Measurements from ENCODE around the gene TMEM132D. TPM values are rescaled to one million over a fixed set of nuclear protein-coding genes. Genes with fewer than 3 reads are reported as not detected.

TMEM132D gene
- total RNA-seq, 1 donor from 2014 or later: 1.1 TPM

- Histone ChIP-seq H3K9ac (no peak overlapping the region), H4K20me1 (ENCODE audit: low read depth) (no peaks in the 10 kb centered on the region), H3F3A (ENCODE audit: low read depth) (peaks cover 9% of the 10 kb centered on the region), H3K4me2 (peak overlapping the region; percentile 50), H3K79me2 (ENCODE audit: low read depth) (no peaks in the 10 kb centered on the region), H3K27me3 (no peaks in the 10 kb centered on the region), H3K9me3 (ENCODE audit: low read depth) (no peaks in the 10 kb centered on the region), H2AFZ (replicated peaks) (peak overlapping the region; percentile 60), H3K27ac (peak overlapping the region; percentile 75), H3K4me1 (peaks cover 21% of the 10 kb centered on the region), H3K4me3 (no peak overlapping the region), H3K36me3 (no peaks in the 10 kb centered on the region)
- TF ChIP-seq CTCF (IDR thresholded peaks at IDR 0.05) (no peak), EZH2phosphoT487 (IDR thresholded peaks at IDR 0.05) (no peak), EZH2 (IDR thresholded peaks at IDR 0.05) (no peak)
- Mint-ChIP-seq H3K36me3 (no peaks in the 10 kb centered on the region), H3K27ac (peak overlapping the region; percentile 95), H3K4me1 (peaks cover 38% of the 10 kb centered on the region), H3K9me3 (peaks cover 5% of the 10 kb centered on the region), H3K4me3 (peak overlapping the region; percentile 62), H3K27me3 (ENCODE audit: insufficient read depth, low read depth) (peaks cover 3% of the 10 kb centered on the region)
- DNase-seq (ENCODE audit: low spot score): peak; percentile 45
Observed at GRCh38 chr12:129378496-129378895, 525.3 kb downstream of the TMEM132D start.

- Histone ChIP-seq H4K20me1 (ENCODE audit: low read depth) (no peaks in the 10 kb centered on the region), H3K4me1 (peaks cover 9% of the 10 kb centered on the region), H3K27me3 (no peaks in the 10 kb centered on the region), H3K4me2 (no peak overlapping the region), H3K4me3 (no peak overlapping the region), H3K27ac (no peak overlapping the region), H3K9me3 (ENCODE audit: low read depth) (no peaks in the 10 kb centered on the region), H3K79me2 (ENCODE audit: low read depth) (no peaks in the 10 kb centered on the region), H3K36me3 (no peaks in the 10 kb centered on the region), H3K9ac (no peak overlapping the region), H3F3A (ENCODE audit: low read depth) (peaks cover 9% of the 10 kb centered on the region), H2AFZ (replicated peaks) (no peak overlapping the region)
- DNase-seq (ENCODE audit: low spot score): no peak
- Mint-ChIP-seq H3K9me3 (peaks cover 5% of the 10 kb centered on the region), H3K4me1 (peaks cover 13% of the 10 kb centered on the region), H3K36me3 (no peaks in the 10 kb centered on the region), H3K4me3 (no peak overlapping the region), H3K27me3 (ENCODE audit: insufficient read depth, low read depth) (peaks cover 1% of the 10 kb centered on the region), H3K27ac (no peak overlapping the region)
- TF ChIP-seq CTCF (IDR thresholded peaks at IDR 0.05) (no peak), EZH2 (IDR thresholded peaks at IDR 0.05) (no peak), EZH2phosphoT487 (IDR thresholded peaks at IDR 0.05) (no peak)
Observed at GRCh38 chr12:129373746-129374145, 530.1 kb downstream of the TMEM132D start.

GRCh38 chr12:129372876-129373275, 530.9 kb downstream of the TMEM132D start:
- Histone ChIP-seq H3K36me3 (no peaks in the 10 kb centered on the region), H3K9ac (no peak overlapping the region), H4K20me1 (ENCODE audit: low read depth) (no peaks in the 10 kb centered on the region), H2AFZ (replicated peaks) (no peak overlapping the region), H3K4me3 (no peak overlapping the region), H3K79me2 (ENCODE audit: low read depth) (no peaks in the 10 kb centered on the region), H3F3A (ENCODE audit: low read depth) (no peaks in the 10 kb centered on the region), H3K9me3 (ENCODE audit: low read depth) (no peaks in the 10 kb centered on the region), H3K4me1 (no peaks in the 10 kb centered on the region), H3K27ac (no peak overlapping the region), H3K27me3 (no peaks in the 10 kb centered on the region), H3K4me2 (no peak overlapping the region)
- Mint-ChIP-seq H3K36me3 (no peaks in the 10 kb centered on the region), H3K27me3 (ENCODE audit: insufficient read depth, low read depth) (no peaks in the 10 kb centered on the region), H3K9me3 (peaks cover 5% of the 10 kb centered on the region), H3K4me1 (peaks cover 4% of the 10 kb centered on the region), H3K4me3 (no peak overlapping the region), H3K27ac (no peak overlapping the region)
- TF ChIP-seq CTCF (IDR thresholded peaks at IDR 0.05): no peak
- no peak for TF ChIP-seq EZH2 (IDR thresholded peaks at IDR 0.05)
- no peak for TF ChIP-seq EZH2phosphoT487 (IDR thresholded peaks at IDR 0.05)
- no peak for DNase-seq (ENCODE audit: low spot score)
